Omental fat pad (tissue), 4 donors: Measurements from ENCODE around the gene GOLGA6L9. TPM values are rescaled to one million over a fixed set of nuclear protein-coding genes. Genes with fewer than 3 reads are reported as not detected.
"Not testable (repeated sequence)": the region's sequence is repeated elsewhere in the genome, so short reads cannot be mapped to it uniquely, and the experiment has no call there.

ENCODE experiments used
- ATAC-seq: fragments of 150-250 bp; one replicate; pipeline ENCODE4 v1.9.1; 2016; ENCODE audit warnings: mild to moderate bottlenecking, moderate library complexity; ENCODE audit not compliant: low FRiP score
- DNase-seq: peaks from one replicate; pipeline ENCODE4 v3.0.0-alpha.2; 2019; ENCODE audit warnings: low spot score
- small RNA-seq: library from RNA; depleted of rRNA; stranded (forward); fragments of <200 nt; gene quantifications from one replicate; pipeline ENCODE3, GENCODE V24; 2016
- total RNA-seq, 4 donors: library from RNA; depleted of rRNA; stranded (reverse); fragments of >200 nt; gene quantifications; one replicate each; pipeline ENCODE4 v1.1.0, GENCODE V29; 2016

GOLGA6L9 gene
- total RNA-seq, 4 donors from 2014 or later, result 1.6 to 2.5 (median 2.1) TPM

DNA sequence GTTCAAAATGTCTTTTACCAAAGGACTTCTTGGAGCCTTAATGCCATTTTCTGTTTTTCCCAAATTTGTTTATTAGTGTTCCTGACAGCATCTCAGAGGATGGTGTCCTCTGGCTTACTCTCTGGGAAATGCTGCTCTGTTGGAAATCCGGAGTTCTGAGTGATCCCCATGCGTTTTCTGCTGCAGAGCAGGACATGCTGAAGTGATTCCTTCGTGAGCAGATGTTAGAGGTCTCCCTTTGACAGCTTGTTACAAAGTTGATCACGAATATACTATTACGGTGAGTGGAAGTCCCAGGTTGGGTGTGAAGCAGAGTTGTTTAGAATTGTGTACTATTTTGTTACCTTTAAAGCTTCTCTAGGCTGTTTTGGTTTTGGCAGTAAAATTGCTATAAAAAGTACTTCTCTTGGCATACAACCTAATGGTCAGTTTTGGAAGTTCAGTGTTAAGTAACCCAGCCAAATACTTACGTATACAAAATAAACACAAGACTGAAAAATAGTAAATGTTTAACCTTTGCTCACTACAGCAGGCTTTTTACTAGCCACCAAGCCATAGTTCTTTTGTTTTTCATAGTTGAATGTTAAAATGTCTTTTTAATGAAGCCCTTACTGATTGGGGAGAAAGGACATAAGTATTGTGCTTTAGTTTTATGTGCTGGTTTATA lies 15.0 kb upstream of the GOLGA6L9 start:
- not testable (repeated sequence) for DNase-seq, ATAC-seq

DNA sequence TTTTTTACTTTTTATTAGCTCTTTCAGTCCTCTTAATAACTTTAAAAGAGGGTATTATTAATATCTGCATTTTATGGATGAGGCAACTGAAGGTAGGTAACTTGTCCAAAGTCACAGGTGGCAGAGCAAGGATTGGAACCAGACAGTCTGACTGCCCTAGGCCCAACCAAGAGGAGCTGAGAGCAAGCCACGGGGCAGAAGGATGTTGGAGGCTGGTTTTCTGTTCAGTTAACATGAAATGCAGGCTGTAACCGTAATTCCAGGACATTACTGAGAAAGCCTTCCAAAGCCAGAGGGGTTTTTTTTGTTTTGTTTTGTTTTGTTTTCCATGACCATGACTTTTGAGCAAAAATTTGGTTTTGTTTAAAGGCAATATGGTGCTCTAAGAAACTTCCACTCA lies 9.1 kb upstream of the GOLGA6L9 start:
- ATAC-seq, DNase-seq: not testable (repeated sequence)

DNA sequence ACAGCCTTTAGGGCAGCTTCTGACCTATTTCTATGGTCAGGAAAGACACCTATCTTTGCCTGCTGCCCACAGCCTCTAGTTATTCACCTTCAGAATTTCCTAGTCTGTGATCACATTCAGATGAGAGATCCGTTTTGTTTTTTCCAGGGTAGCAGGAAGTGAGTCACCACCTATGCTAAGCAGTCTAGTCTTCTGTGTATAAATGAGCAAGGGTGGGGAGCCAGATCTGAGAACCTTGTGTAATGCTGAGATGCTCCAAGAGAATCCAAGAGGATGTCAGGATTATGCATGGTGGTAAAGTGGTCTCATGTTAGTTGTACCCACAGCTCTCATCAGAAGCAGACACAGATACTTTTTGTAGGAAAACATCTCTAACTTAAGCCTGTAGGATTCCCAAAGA lies 8.7 kb upstream of the GOLGA6L9 start:
- ATAC-seq, DNase-seq: not testable (repeated sequence)

DNA sequence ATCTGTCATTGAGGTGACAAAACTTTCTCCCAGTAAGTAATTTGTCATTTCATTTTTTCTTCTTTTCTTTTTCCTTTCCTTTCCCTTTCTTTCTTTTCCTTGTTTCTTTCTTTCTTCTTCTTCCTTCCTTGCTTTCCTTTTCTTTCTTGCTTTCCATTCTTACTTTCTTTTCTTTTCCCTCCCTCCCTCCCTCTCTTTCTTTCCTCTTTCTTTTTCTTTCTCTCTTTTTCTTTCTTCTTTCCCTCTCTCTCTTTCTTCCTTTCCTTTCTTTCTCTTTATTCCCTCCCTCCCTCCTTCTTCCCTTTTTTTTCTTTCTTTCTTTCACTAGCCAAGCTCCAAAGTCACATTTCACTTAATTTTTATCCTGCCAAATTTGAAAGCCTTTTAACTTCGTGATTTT lies 2.5 kb upstream of the GOLGA6L9 start:
- not testable (repeated sequence) for ATAC-seq, DNase-seq

DNA sequence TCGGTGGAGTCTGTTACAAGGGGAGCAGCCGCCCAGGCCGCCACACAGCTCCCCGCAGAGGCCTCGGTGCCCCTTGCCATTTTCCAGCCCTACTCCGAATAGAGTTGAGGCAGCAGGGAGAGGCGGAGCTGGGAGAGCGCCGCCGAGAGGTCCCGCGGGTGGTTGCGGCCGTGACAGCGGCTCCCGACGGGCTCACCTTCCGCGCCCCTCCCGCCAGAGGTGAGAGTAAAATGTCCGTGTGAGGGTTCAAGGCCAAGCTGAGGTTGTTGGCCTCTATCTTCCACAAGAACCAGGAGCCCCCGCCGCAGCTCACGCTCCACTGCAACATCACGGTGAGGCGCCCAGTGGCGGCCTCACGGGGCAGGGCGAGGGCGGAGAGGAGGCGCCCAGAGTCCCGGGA lies 15.8 kb downstream of the GOLGA6L9 start:
- ATAC-seq, DNase-seq: not testable (repeated sequence)

DNA sequence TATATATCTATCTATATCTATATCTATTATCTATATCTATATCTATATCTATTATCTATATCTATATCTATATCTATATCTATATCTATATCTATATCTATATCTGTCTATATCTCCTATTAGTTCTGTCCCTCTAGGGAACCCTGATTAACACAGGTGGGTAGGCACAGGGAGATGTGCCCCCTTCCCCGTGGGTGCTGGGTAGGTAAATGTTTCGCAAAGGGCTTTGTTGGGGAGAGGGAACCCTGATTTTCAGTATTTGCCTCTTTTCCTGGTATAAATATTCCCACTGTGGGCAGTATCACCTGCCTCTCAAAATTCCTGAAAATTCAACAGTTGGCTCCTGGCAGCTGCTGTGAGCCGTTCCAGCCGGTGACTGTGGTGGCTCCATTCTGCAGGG lies 27.7 kb downstream of the GOLGA6L9 start:
- not testable (repeated sequence) for DNase-seq, ATAC-seq

DNA sequence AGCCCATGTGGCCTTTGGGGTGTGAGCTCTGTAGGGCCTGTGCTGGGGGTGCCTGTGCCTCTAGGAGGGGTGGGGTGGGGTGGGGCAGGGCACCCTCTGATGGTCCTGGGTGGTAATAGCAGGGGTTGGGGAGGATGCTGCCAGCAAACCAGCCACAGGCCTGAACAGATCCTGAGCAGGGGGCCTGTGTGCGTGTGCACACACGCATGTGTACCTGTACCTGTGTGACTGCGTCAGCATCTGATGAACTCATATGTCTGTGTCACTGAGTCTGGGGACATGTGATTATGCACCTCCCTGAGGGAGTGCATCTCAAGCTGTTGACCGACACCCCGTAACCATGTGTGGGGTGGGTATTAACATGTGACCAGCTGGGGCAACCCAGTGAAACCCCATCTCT lies 36.0 kb downstream of the GOLGA6L9 start:
- ATAC-seq, DNase-seq: not testable (repeated sequence)

DNA sequence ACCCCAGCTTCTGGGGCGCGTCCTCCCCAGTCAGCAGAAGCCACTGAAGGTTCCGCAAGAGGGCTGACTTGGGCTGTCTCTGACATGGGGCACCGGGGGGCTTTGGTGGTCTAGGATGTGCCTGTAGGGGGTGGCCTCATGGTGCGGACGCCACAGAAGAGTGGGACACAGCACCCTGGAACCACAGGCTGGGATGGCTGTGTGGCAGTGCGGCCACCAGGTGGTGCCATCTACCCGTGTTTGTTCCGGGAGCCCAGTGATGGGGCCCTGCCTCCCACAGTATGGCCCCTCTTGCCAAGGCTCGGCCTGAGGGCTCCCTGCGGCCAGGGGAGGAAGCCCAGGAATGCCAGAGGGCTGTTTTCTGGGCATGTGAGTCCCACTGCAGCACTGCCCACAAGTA lies 38.6 kb downstream of the GOLGA6L9 start:
- peak; percentile 93 for ATAC-seq

DNA sequence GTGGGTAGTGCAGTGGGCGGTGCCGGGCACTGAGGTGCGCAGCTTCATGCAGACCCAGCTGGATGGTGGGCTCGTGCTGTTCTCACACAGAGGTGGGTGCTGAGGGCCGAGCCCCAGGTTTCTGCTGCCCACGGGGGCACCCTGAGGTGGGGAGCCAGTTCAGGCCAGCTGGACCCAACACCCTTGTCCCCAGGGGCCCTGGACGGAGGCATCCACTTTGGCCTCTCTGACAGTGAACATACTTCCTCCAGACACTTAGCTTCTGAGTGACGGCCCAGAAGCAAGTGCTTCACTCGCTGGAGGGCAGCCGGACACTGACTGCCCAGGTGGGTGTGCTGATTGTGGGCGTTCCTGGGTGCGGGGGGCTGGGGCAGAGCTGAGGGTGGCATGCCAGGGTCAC lies 39.8 kb downstream of the GOLGA6L9 start:
- ATAC-seq, DNase-seq: not testable (repeated sequence)

More for the DNA sequence above, 38.6 kb downstream of the GOLGA6L9 start:
- not testable (repeated sequence) for DNase-seq

DNA sequence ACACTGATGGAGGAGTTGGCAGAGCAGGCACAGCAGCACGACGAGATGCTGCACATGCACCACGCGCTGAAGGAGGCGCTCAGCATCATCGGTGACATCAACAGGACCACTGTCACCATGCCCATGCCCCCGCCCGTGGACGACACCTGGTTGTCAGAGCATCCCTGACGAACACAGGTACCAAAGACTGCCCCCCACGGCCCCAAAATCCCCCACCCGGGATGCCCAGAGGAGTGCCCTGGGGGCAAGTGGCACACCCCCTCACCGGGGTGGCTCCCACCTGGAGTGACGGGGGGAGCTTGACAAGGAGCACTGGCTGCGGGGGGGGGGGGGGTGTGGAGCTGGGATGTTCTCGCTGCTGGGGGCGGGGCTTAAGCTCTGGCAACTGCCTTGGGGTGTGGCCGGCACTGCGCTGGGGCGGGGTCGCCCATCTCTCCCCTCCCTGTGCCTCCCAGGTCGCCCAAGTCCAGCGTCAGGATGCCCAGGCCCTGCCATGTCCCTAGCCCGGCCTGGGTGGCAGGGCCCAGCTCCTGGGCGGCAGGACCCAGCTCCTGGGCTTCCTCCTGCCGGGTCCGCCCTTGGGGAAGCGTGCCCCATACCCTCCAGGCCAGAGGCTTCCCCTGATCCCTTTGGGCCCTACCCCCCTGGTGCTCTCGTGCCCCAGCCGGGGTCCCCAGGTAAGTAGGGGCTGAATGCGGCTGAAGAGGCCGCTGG lies 42.8 kb downstream of the GOLGA6L9 start:
- DNase-seq, result not testable (repeated sequence)
- peak; percentile 57 for ATAC-seq

DNA sequence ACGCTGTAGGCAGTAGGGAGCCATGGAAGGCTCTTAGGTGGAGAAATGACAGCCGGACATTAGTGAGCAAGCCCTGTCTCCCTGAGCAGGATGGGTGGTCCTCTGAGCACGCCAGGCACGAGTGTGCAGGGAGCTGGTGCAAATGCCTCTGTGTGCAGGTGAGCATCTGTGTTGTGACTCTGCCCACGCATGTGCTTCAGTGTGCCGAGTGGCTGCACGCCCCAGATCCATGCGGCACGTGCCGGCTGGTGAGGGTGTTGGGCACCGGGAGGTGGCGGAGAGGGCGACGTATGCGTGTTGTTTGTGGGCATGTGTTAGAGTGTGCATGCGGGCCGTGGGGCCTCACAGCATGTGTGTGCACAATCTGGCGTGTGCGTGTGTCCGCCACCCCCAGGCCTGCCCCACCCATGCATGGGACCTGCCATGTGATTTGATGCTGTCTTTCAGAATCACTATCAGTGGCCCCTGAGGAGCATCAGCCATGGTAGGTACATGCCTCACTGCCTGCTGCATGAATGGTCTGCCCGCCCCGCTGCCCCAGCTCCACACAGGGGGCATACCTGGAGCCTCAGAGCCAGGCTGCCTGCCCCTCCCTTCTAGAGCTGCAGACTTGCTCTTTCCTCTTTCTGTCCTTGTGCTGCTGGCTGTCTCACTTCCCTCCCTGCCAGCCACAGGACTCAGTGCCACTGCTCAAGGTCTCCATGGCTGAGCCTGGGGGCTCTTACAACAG lies 45.1 kb downstream of the GOLGA6L9 start:
- not testable (repeated sequence) for ATAC-seq, DNase-seq

DNA sequence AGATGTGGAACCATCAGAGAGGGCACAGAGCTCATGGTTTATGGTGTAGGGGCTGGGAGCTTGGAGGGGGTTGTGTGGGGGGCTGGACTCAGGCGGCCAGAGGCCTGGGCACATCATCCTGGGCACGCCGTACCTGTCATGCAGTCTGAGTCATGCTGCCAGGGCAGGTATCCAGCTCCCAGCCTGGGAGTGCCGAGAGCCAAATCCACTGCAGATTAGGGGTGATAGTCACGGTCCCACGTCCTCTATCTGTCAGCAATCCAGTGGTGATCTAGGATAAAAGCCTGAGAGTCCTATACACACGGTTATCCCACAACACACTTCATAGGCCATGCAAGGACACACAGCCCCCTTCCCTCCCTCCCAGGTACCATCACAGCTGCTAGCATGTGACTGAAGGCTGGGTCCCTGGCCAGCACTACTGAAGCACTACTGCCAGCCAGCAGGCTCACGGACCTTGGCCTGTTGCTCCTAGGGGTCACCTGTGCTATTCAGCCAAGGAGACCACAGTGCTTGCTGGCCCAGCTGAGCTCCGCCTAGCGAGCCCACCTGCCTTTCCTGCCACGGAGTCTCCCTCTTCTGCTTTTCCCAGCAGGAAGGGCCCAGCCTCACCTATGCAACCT lies 45.8 kb downstream of the GOLGA6L9 start:
- ATAC-seq, DNase-seq: not testable (repeated sequence)

DNA sequence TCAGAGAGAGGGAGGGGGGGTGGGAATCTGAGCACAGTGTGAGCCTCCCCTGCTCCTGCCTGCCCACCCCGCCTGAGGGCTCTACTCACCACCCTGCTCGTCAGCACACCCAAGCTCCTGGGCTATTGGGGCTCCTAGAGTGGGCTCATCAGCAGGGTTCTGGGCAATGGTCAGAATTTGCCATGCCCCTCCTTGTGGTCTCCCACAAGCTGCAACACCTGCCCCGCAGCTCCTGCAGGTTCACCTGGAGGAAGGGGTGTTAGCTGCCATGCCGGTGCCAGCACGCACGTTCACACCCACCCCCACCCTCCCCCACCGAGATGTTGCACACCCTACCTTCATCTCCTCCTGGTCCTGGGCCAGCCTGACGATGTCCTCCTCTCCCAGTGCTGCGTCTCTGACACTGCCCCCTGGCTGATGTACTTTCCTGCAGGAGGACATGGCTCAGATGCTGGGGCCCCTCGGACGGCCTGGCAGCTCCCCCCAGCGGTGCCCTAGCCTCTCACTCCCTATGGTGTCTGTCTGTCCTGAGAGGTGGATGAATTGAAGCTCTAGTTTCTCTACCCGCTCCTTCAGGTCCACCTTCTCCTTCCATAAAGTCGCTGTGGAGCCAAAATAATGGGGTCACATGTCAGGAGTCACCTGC lies 47.2 kb downstream of the GOLGA6L9 start:
- ATAC-seq, DNase-seq: not testable (repeated sequence)

DNA sequence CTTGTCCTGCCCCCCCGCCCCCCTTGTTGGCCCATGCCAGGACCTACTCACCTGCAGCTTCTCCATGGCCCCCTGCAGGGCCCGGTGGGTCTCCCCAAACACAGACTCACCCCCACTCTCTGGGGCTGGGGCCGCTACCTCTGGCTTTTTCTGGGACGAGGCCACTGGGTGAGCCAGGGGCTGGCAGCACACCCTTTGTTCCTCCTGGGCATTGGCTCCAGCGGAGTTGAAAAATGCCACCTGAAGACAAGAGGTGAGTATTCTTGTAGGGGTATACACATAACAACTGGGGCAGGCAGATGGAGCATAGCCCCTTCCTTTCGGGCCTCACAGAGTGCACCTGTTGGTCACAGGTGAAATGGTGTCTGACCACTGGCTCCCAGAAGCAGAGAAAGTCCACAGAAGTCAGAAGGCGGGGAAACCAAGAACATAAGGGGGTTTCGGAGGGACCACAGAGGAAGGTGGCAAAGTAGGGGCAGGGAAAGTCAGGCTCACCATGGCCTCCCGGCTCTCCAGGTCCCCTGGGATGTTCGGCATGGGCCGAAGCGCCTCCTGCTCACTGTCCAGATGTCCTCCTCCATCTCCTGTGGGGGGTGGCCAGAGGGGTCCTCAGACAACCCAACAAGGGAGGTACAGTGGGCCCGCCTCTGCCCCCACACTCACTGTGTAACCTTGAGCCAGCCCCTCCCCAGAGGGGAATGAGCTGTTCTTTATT lies 47.9 kb downstream of the GOLGA6L9 start:
- DNase-seq, ATAC-seq: not testable (repeated sequence)

Small RNA genes lying within 50 kb of the gene (small RNA-seq; reads per million reads assigned to genes)
- gene AC245033.3, result not detected

Other genes with a start within 250 kb of the GOLGA6L9 start
- 10 to 100 TPM; 11.9 to 15.9 (median 14.8) TPM for gene EFL1, start 167.1 kb upstream of the GOLGA6L9 start, total RNA-seq
- gene SAXO2, start 167.0 kb upstream of the GOLGA6L9 start, total RNA-seq, result 1 to 10 TPM in 2 of 4 donors, under 1 TPM in 1, not detected in 1; 0.19 to 6.6 (median 1.9) TPM
- gene GOLGA6L10, start 80.3 kb upstream of the GOLGA6L9 start, total RNA-seq, result 1 to 10 TPM in 2 of 4 donors, under 1 TPM in 2; 0.56 to 1.3 (median 0.87) TPM
- 1,000 to 10,000 TPM; 2,008 to 3,328 (median 2,462) TPM for gene RPS17, start 110.6 kb downstream of the GOLGA6L9 start, total RNA-seq
- gene CPEB1, start 217.5 kb downstream of the GOLGA6L9 start, total RNA-seq, result 1 to 10 TPM; 1.3 to 5.0 (median 3.8) TPM